ENCODE results near the gene HOXA1.

HOXA1 gene

GRCh38 chr7:27116031-27116961 is 20.5 kb upstream of the HOXA1 start:
- no peak for DNase-seq (ENCODE audit: low read depth)
- TF ChIP-seq CTCF (IDR thresholded peaks at IDR 0.05; ENCODE audit: low read depth, low read length) (no peak), POLR2A (IDR thresholded peaks at IDR 0.05; ENCODE audit: extremely low read depth, insufficient read length) (no peak), MYC (IDR thresholded peaks at IDR 0.05; ENCODE audit: low read depth, low read length) (no peak), MAX (IDR thresholded peaks at IDR 0.05; ENCODE audit: low read depth, low read length) (no peak)
- no peak overlapping the region for H3K4me3 ChIP-seq (ENCODE audit: low read depth, low read length)

GRCh38 chr7:27115221-27116026 is 19.6 kb upstream of the HOXA1 start:
- no peak overlapping the region for H3K4me3 ChIP-seq (ENCODE audit: low read depth, low read length)
- TF ChIP-seq MAX (IDR thresholded peaks at IDR 0.05; ENCODE audit: low read depth, low read length) (no peak), POLR2A (IDR thresholded peaks at IDR 0.05; ENCODE audit: extremely low read depth, insufficient read length) (no peak), CTCF (IDR thresholded peaks at IDR 0.05; ENCODE audit: low read depth, low read length) (no peak), MYC (IDR thresholded peaks at IDR 0.05; ENCODE audit: low read depth, low read length) (no peak)
- no peak for DNase-seq (ENCODE audit: low read depth)

GRCh38 chr7:27114881-27115220 is 19.1 kb upstream of the HOXA1 start:
- TF ChIP-seq MYC (IDR thresholded peaks at IDR 0.05; ENCODE audit: low read depth, low read length) (no peak), CTCF (IDR thresholded peaks at IDR 0.05; ENCODE audit: low read depth, low read length) (no peak), MAX (IDR thresholded peaks at IDR 0.05; ENCODE audit: low read depth, low read length) (no peak), POLR2A (IDR thresholded peaks at IDR 0.05; ENCODE audit: extremely low read depth, insufficient read length) (no peak)
- H3K4me3 ChIP-seq (ENCODE audit: low read depth, low read length): no peak overlapping the region
- DNase-seq (ENCODE audit: low read depth): no peak

GRCh38 chr7:27113991-27114769 is 18.4 kb upstream of the HOXA1 start:
- TF ChIP-seq MYC (IDR thresholded peaks at IDR 0.05; ENCODE audit: low read depth, low read length): no peak
- no peak for TF ChIP-seq CTCF (IDR thresholded peaks at IDR 0.05; ENCODE audit: low read depth, low read length)
- TF ChIP-seq POLR2A (IDR thresholded peaks at IDR 0.05; ENCODE audit: extremely low read depth, insufficient read length): no peak
- H3K4me3 ChIP-seq (ENCODE audit: low read depth, low read length): no peak overlapping the region
- DNase-seq (ENCODE audit: low read depth): no peak

- no peak for DNase-seq (ENCODE audit: low read depth)
- TF ChIP-seq CTCF (IDR thresholded peaks at IDR 0.05; ENCODE audit: low read depth, low read length): no peak
- no peak for TF ChIP-seq MYC (IDR thresholded peaks at IDR 0.05; ENCODE audit: low read depth, low read length)
- no peak for TF ChIP-seq POLR2A (IDR thresholded peaks at IDR 0.05; ENCODE audit: extremely low read depth, insufficient read length)
- TF ChIP-seq MAX (IDR thresholded peaks at IDR 0.05; ENCODE audit: low read depth, low read length): no peak
- no peak overlapping the region for H3K4me3 ChIP-seq (ENCODE audit: low read depth, low read length)
Observed at GRCh38 chr7:27112955-27113949, 17.5 kb upstream of the HOXA1 start.
